DND-41 (cell line): Measurements from ENCODE around the gene GLIPR2.

Experiments
- EZH2 ChIP-seq: IDR thresholded peaks from 3 replicates; pipeline ENCODE4 v1.6.1; 2012; ENCODE audit warnings: borderline replicate concordance, low read depth, mild to moderate bottlenecking, moderate library complexity, low read length, inconsistent platforms; ENCODE audit not compliant: severe bottlenecking
- TF ChIP-seq, protein P1 (sequence below): IDR thresholded peaks from 2 replicates; pipeline ENCODE4 v1.5.1; 2012; ENCODE audit warnings: borderline replicate concordance, low read length, moderate library complexity, mild to moderate bottlenecking; ENCODE audit not compliant: poor library complexity, severe bottlenecking; ENCODE audit errors: extremely low read depth

GRCh38 chr9:36164989-36165388, 28.5 kb downstream of the GLIPR2 start:
- no peak for TF ChIP-seq EZH2
- TF ChIP-seq, protein P1, sequence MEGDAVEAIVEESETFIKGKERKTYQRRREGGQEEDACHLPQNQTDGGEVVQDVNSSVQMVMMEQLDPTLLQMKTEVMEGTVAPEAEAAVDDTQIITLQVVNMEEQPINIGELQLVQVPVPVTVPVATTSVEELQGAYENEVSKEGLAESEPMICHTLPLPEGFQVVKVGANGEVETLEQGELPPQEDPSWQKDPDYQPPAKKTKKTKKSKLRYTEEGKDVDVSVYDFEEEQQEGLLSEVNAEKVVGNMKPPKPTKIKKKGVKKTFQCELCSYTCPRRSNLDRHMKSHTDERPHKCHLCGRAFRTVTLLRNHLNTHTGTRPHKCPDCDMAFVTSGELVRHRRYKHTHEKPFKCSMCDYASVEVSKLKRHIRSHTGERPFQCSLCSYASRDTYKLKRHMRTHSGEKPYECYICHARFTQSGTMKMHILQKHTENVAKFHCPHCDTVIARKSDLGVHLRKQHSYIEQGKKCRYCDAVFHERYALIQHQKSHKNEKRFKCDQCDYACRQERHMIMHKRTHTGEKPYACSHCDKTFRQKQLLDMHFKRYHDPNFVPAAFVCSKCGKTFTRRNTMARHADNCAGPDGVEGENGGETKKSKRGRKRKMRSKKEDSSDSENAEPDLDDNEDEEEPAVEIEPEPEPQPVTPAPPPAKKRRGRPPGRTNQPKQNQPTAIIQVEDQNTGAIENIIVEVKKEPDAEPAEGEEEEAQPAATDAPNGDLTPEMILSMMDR, result no peak
